ENCODE measurements around the gene USP17L24. TPM values are rescaled to one million over a fixed set of nuclear protein-coding genes. Genes with fewer than 3 reads are reported as not detected.

The USP17L24 gene
- total RNA-seq, result not detected in 2 replicates

GRCh38 chr4:9324865-9325264 lies at the start of gene USP17L24:
Gene USP17L24, plus strand, starts transcription at chr4:9325165. Its CDS starts 0 bp downstream, at chr4:9325165.

GRCh38 chr4:9329611-9330010 lies 4.6 kb downstream of the USP17L24 start, which contains the start of gene USP17L25:
Gene USP17L25, plus strand, starts transcription at chr4:9329911. Its CDS starts 0 bp downstream, at chr4:9329911.

GRCh38 chr4:9334358-9334757 lies 9.4 kb downstream of the USP17L24 start, which contains the start of gene USP17L26:
Gene USP17L26, plus strand, starts transcription at chr4:9334658. Its CDS starts 0 bp downstream, at chr4:9334658.

GRCh38 chr4:9339103-9339502 lies 14.1 kb downstream of the USP17L24 start, which contains the start of gene USP17L5:
Gene USP17L5, plus strand, starts transcription at chr4:9339403. Its CDS starts 0 bp downstream, at chr4:9339403.

GRCh38 chr4:9343848-9344247 lies 18.9 kb downstream of the USP17L24 start, which contains the start of gene USP17L27:
Gene USP17L27, plus strand, starts transcription at chr4:9344148. Its CDS starts 0 bp downstream, at chr4:9344148.

GRCh38 chr4:9348593-9348992 lies 23.6 kb downstream of the USP17L24 start, which contains the start of gene USP17L28:
Gene USP17L28, plus strand, starts transcription at chr4:9348893. Its CDS starts 0 bp downstream, at chr4:9348893.

GRCh38 chr4:9353338-9353737 lies 28.4 kb downstream of the USP17L24 start, which contains the start of gene USP17L29:
Gene USP17L29, plus strand, starts transcription at chr4:9353638. Its CDS starts 0 bp downstream, at chr4:9353638.

GRCh38 chr4:9362829-9363228 lies 37.9 kb downstream of the USP17L24 start, which contains the start of gene USP17L30:
Gene USP17L30, plus strand, starts transcription at chr4:9363129. Its CDS starts 0 bp downstream, at chr4:9363129.

Other genes starting within 250 kb of the USP17L24 start
- not detected in 2 replicates for gene FAM90A26, start 154.8 kb upstream of the USP17L24 start, total RNA-seq
- not detected in 2 replicates for gene USP17L10, start 114.5 kb upstream of the USP17L24 start, total RNA-seq
- not detected in 2 replicates for gene USP17L11, start 109.8 kb upstream of the USP17L24 start, total RNA-seq
- gene USP17L12, start 105.0 kb upstream of the USP17L24 start, total RNA-seq, result not detected in 2 replicates
- not detected in 2 replicates for gene USP17L13, start 100.3 kb upstream of the USP17L24 start, total RNA-seq
- gene USP17L15, start 90.8 kb upstream of the USP17L24 start, total RNA-seq, result not detected in 2 replicates
- gene USP17L17, start 81.3 kb upstream of the USP17L24 start, total RNA-seq, result not detected in 2 replicates
- not detected in 2 replicates for gene USP17L18, start 76.5 kb upstream of the USP17L24 start, total RNA-seq
- gene USP17L19, start 71.8 kb upstream of the USP17L24 start, total RNA-seq, result not detected in 2 replicates
- not detected in 2 replicates for gene USP17L20, start 67.0 kb upstream of the USP17L24 start, total RNA-seq
- not detected in 2 replicates for gene USP17L21, start 62.3 kb upstream of the USP17L24 start, total RNA-seq
- not detected in 2 replicates for gene USP17L22, start 57.5 kb upstream of the USP17L24 start, total RNA-seq
- gene USP17L25, start 4.7 kb downstream of the USP17L24 start, total RNA-seq, result not detected in 2 replicates
- gene USP17L26, start 9.5 kb downstream of the USP17L24 start, total RNA-seq, result not detected in 2 replicates
- gene USP17L5, start 14.2 kb downstream of the USP17L24 start, total RNA-seq, result not detected in 2 replicates
- not detected in 2 replicates for gene USP17L27, start 19.0 kb downstream of the USP17L24 start, total RNA-seq
- not detected in 2 replicates for gene USP17L28, start 23.7 kb downstream of the USP17L24 start, total RNA-seq
- gene USP17L29, start 28.5 kb downstream of the USP17L24 start, total RNA-seq, result not detected in 2 replicates
- not detected in 2 replicates for gene USP17L30, start 38.0 kb downstream of the USP17L24 start, total RNA-seq
- not detected in 2 replicates for gene DEFB131A, start 119.2 kb downstream of the USP17L24 start, total RNA-seq

Data from myometrial cell (primary cell).